GM18511 (cell line): ENCODE measurements around the gene PRKAG2.
"Not testable (repeated sequence)": the region's sequence is repeated elsewhere in the genome, so short reads cannot be mapped to it uniquely, and the experiment has no call there.

ENCODE experiments used
- ATAC-seq: cut with Tn5 transposase; IDR thresholded peaks from one replicate; pipeline ENCODE4 v1.9.1; 2021; ENCODE audit warnings: mild to moderate bottlenecking, moderate library complexity; ENCODE audit not compliant: unreplicated experiment

Gene PRKAG2

DNA sequence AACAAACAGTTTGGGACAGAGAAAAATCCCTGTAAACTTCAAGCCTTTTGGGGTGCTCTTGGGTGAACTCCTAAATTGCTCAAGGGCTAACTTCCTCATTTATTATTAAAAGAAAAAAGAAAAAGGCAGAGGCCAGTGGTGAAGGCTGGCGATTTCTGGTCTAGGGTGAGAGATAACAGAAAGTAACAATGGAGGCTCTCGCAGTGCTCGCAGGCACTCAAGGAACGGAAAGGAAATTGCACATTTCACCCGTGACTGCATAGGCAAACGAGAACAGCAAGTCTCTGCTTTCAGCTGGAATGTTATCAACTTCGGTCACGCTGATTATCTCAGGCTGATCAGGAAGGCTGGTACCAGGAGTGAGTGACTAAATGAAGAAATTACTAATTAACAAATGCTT, 70.7 kb downstream of the PRKAG2 start:
- ATAC-seq = no peak

DNA sequence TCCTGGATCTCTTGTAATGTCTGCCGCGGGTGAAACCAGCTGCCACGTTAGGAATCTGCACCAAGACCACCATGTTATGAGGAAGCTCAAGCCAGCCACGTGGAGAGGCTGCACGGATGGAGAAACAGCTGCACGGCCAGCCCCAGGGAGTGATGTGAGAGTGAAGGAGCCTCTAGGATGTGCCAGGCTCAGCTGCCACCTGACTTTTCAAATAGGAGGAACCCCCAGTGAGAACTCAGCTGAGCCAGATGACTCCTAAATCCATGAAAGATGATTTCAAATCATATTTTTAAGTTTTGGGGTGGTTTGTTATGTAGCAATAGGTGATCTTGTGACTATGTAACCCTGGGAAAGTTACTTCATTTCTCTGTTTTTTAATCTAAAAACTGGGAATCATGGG, 71.7 kb downstream of the PRKAG2 start:
- no peak for ATAC-seq

DNA sequence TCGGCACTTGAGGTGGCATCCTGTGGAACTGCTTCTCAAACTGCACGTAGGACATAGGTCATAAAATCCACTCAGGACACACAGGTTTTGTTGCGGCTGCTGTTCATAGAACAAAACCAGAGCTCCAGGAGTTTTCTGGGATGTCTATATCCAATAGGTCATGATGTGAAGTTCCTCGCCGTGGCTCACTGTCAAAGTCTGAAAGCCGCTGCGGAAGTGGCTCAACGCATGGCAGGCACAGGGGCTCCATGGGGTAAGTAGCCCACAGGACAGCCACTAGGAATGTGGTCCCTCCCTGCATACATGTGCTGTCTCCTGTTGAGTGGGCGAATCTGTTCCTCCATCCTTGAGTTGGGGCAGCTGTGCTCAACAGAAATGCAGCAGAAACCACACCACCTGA, 72.2 kb downstream of the PRKAG2 start:
- ATAC-seq = no peak

GRCh38 chr7:151803841-151804240, 73.1 kb downstream of the PRKAG2 start:
- ATAC-seq = no peak

- no peak for ATAC-seq
Observed at GRCh38 chr7:151802469-151802846, 74.5 kb downstream of the PRKAG2 start.

GRCh38 chr7:151801782-151802468, 75.0 kb downstream of the PRKAG2 start:
- no peak for ATAC-seq

DNA sequence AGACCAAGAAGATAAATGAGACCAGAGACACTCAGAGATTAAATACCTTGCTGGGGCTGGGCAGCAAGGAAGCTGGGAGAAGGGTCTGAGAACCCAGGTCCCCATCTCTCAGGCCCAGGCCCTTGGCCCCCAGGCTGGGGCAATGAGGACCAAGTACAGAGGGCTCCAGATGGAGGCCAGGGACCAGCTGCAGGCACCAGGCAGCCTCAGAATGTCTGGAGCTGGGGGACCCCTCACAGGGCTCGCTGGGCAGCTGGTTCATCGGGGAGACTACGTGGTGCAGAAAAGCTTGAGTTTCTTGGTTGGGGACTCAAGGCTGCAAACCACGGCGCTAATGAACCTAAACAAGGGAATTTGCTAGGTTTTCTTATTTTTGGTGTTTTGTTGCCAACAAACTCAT, 75.6 kb downstream of the PRKAG2 start:
- no peak for ATAC-seq

DNA sequence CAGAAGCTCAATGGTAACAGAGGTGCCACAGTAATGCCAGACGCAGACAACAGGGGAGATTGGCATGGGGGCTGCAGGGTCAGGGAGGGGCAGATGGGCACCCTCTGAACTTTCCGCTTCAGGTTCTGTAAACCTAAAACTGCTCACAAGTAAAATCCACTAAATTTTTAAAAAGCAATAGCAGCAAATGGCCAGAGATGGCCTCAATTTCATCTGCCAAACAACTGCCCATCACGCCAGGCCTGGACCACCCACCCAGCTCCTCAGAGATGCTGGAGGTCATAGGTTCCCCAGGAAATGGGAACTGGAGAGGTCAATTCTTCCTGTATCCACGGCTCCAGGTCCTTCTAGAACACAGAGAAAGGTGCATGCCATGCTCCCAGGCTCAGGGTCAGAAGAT, 76.1 kb downstream of the PRKAG2 start:
- no peak for ATAC-seq

- no peak for ATAC-seq
Observed at GRCh38 chr7:151800391-151800790, 76.5 kb downstream of the PRKAG2 start.

DNA sequence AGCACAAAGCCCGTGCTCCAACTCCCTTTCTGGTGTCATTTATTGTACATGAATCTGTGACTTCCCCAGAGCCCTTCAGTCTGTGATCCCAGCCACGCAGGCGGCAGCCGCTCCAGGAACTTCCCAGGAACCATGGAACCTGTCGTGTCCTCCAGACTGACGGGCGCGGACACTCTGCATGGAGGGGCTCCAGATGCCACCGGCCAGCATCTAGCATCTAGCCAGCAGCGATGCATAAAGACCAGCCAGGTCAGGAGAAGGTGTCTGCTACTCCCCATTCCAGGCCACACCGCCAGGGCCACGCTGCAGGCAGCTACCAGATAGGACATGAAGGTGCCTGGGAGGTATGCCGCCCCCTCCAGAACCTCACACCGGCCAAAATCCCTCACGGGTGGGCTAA, 77.4 kb downstream of the PRKAG2 start:
- ATAC-seq = no peak

DNA sequence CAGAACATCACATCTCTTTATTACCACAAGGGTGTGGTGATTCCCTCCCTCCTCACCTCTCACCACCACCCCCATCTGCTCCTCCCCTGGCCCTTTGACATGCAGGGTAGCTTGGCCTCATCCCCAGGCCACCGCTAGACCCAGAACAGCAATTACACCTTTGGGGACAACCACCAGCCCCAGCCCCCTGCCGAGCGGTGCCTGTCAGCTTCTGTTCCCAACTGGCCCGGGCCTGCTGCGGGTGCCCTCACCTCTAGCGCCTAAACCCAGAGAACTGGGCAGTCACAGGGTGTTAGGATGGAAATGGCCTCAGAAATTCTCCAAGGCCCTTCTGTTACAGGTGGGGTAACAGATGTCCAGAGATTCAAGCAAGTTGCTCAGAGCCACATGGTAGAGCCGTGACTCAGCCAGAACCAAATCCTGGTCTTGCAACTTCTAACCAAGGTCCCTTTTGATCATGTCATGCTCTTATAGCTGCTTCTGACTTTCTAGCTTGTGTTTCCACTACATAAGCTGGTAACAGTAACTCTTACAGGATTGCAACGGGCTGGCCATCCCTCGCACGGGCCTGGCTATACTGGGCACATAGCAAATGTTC, 78.0 kb downstream of the PRKAG2 start:
- no peak for ATAC-seq

DNA sequence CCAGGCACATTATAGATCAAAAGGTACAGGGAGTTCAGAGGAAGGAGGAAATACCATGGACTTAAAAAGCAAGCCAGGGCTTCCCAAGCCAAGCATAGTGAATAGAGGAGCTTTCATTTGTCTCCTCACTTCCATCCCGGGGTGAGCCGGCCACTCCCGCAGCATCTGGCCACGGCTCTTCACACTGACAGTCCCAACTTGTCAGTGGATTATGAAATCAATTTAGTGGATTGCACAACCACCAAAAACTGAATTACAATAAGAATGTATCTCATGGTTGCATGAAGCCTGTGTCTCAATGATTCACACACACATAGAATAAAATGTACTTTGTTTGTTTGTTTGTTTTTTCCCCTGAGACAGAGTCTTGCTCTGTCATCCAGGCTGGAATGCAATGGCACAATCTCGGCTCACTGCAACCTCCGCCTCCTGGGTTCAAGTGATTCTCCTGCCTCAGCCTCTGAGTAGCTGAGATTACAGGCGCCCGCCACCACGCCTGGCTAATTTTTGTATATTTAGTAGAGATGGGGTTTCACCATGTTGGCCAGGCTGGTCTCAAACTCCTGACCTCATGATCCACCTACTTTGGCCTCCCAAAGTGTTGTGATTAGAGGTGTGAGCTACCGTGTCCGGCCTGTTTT, 79.1 kb downstream of the PRKAG2 start:
- not testable (repeated sequence) for ATAC-seq

DNA sequence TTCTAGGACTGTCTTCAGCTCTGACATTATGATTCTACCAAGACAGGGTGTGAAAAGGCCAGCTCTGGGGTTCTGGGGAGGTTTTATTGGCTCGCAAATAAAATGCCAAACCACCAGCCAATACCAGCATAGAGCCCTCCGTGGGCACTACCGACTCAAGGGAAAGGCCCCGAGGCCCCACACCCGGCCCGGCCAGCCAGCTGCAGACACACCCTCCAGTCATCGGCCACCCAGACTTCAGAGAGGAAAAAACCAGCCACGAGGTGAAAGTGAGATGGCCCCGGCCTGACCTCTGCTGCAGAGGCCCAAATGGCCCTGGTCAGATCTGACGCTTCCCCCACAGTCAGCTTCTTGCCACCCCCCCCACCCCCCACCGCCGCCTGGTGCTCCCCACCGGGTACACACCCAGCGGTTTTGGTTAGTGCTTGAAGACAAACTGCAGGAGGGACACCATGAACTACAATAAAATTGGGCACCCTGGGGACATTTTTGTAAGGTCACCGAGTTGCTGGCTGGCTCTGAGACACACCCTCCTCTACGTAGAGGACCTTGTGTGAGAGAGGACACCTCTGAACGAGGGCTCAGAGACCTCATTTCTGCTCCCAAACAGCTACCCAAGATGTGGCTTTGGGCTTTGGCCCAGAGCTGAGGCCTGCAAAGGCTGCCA, 79.9 kb downstream of the PRKAG2 start:
- no peak for ATAC-seq

DNA sequence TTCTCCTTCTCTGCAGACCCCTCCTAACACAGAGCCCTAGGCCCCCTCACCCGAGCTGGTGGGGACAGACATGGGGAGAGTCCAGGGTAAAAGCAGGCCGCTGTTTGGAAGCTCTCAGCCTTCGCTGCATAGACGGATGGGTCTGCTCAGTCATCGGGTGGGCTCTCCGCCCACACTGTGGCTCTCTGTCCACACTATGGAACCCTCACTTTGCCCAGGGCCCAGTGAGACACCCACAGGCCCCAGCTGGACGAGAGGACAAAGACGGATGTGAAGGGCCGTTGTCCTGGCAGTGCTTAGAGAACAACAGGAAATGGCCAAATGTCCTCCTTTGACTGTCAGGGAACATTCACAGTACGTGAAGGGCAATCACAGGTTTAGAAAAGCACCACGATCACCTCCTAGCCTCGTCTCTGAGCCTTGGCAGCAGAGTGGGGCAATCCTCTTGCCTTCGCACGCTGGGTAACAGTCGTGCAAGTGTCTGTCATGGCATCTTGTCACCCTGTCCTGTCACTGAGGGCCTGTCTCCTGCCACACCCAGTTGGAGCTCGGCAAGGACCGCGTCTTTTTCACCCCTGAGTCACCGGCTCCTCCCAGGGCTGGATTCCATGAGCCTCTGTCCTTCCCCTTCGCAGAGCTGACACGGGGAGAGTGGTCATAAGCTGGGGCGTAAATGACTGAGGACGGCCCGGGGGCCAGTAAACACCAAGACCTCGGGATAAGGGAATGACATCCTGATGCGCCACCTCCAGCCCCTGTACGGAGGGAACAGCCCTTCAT, 80.6 kb downstream of the PRKAG2 start:
- no peak for ATAC-seq

GRCh38 chr7:151795168-151795811, 81.6 kb downstream of the PRKAG2 start:
- ATAC-seq = peak; percentile 77

- ATAC-seq = no peak
Observed at GRCh38 chr7:151794508-151795167, 82.3 kb downstream of the PRKAG2 start.

- ATAC-seq = no peak
Observed at GRCh38 chr7:151793991-151794507, 82.9 kb downstream of the PRKAG2 start.

- ATAC-seq = no peak
Observed at GRCh38 chr7:151793531-151793951, 83.4 kb downstream of the PRKAG2 start.

DNA sequence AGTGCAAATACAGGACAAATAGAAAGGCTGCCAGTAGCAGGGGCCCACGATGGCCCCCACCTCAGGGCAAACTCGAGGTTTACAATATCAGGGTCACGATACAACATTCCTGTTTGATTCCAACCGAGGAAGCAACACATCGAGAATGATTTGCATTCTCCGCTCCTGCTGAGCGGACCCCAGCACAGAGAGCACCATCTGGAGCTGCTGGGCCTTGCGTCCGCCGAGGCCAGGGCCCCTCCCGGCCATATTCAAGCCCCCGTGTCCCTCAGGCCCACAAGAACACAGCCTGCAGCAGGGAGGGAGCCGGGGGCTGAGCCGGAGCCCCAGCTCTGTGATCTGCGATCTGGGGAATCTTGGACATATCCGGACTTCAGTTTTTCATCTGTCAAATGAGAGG, 84.3 kb downstream of the PRKAG2 start:
- ATAC-seq = no peak

DNA sequence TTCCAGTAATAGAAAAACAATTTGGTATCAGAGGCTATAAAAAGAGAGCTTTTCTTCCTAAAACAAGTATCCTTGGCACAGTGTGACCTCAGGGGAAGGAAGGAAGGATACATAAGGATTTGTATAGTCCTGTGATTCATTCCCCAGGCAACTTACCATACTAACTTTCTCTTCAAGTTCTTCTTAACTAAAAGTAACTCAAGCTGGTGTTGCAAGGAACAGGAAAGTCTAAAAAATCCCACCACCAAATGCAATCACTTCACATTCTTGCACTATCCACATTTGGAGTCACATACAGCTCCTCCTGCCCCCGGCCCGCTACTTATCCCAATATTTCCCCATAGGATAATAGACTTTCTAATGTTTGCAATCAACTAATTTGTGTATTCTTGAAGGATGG, 84.8 kb downstream of the PRKAG2 start:
- no peak for ATAC-seq
